ENCODE results near the gene DNAH11. TPM values are rescaled to one million over a fixed set of nuclear protein-coding genes. Genes with fewer than 3 reads are reported as not detected.

DNAH11 gene
- total RNA-seq, 1 donor from 2014 or later: 0.22 TPM

DNA sequence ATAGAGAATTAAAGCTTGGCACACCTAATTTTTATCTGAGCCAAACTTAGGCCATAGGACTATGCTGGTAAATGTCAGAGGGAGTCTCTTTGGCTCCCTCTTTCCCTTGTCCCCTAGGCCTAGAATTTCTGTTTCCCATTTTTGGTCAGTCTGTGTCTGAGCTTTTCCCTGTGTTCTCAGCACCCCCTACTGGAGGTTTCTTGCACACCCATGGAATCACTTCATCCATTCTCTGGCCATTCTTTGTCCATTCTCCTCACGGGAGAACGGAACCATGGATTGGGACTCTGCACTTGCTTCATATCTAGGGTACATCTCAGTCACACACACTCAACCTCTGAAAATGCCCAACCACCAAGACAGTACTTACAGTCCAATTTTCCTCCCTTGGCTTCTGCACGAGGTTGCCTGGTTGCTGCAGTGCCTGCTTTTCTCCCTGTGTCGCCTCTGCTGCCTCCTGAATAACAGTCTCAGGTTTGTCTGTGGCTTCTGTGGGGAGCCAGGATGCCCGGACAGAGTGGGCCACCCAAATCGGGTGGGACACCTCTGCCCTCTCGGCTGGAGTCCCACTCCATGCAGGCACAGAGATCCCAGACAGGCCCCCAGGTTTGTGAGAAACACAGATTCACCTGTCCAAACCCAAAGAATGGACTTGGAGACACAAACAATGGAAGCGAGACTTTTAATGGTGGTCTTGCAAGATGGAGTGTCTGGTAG, 35.1 kb upstream of the DNAH11 start:
- Mint-ChIP-seq H3K36me3 (ENCODE audit: unreplicated experiment) (peaks cover 10% of the 10 kb centered on the region), H3K4me1 (ENCODE audit: low read depth, unreplicated experiment) (no peaks in the 10 kb centered on the region), H3K27me3 (ENCODE audit: unreplicated experiment) (peaks cover 3% of the 10 kb centered on the region), H3K27ac (ENCODE audit: unreplicated experiment) (no peak overlapping the region), H3K9me3 (ENCODE audit: unreplicated experiment) (peaks cover 1% of the 10 kb centered on the region), H3K4me3 (ENCODE audit: unreplicated experiment) (no peak overlapping the region)
- TF ChIP-seq, protein P1, sequence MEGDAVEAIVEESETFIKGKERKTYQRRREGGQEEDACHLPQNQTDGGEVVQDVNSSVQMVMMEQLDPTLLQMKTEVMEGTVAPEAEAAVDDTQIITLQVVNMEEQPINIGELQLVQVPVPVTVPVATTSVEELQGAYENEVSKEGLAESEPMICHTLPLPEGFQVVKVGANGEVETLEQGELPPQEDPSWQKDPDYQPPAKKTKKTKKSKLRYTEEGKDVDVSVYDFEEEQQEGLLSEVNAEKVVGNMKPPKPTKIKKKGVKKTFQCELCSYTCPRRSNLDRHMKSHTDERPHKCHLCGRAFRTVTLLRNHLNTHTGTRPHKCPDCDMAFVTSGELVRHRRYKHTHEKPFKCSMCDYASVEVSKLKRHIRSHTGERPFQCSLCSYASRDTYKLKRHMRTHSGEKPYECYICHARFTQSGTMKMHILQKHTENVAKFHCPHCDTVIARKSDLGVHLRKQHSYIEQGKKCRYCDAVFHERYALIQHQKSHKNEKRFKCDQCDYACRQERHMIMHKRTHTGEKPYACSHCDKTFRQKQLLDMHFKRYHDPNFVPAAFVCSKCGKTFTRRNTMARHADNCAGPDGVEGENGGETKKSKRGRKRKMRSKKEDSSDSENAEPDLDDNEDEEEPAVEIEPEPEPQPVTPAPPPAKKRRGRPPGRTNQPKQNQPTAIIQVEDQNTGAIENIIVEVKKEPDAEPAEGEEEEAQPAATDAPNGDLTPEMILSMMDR (IDR thresholded peaks at IDR 0.05; ENCODE audit: partially characterized antibody, unreplicated experiment): peak; percentile 77
- peak; percentile 62 for DNase-seq

DNA sequence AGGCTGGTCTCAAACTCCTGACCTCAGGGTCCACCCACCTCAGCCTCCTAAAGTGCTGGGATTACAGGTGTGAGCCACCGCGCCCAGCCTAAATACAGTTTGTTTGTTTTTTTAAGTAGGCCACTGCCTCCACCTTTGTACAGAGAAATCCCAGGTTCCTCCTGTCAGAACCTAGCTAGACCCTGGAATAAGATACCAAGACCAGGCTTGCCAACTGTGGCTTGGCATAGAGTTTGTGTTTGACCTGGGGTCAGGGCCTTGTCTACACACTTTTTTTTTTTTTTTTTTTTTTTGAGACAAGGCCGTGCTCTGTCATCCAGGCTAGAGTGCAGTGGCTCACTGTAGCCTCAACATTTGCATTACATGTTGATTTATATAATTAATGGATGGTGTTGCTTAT, 34.3 kb upstream of the DNAH11 start:
- Mint-ChIP-seq H3K4me3 (ENCODE audit: unreplicated experiment) (no peak overlapping the region), H3K4me1 (ENCODE audit: low read depth, unreplicated experiment) (no peaks in the 10 kb centered on the region), H3K27ac (ENCODE audit: unreplicated experiment) (no peak overlapping the region), H3K27me3 (ENCODE audit: unreplicated experiment) (peaks cover 3% of the 10 kb centered on the region), H3K36me3 (ENCODE audit: unreplicated experiment) (peaks cover 10% of the 10 kb centered on the region), H3K9me3 (ENCODE audit: unreplicated experiment) (peaks cover 1% of the 10 kb centered on the region)
- no peak for DNase-seq
- TF ChIP-seq, protein P1 (IDR thresholded peaks at IDR 0.05; ENCODE audit: partially characterized antibody, unreplicated experiment): no peak

DNA sequence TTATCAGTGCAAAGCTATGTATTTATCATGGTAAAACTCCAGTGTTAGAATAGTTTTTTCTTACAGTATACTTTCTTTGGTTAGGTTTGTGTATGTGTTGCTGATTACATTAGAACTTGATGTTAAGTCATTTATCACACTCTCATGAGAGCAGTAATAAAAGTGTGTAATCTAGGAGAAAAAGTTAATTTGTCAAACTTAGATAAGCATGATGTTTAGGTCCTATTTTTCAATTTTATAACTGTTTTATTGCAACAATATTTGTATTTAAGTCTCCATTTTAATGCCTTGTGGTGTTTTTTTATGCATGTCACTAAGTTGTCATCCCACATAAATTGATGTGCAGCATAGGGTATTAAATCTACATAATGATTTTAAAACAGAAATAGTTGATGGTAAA, 28.8 kb upstream of the DNAH11 start:
- peaks cover 3% of the 10 kb centered on the region for H3K27me3 Mint-ChIP-seq (ENCODE audit: unreplicated experiment)
- DNase-seq: no peak
- no peaks in the 10 kb centered on the region for H3K4me1 Mint-ChIP-seq (ENCODE audit: low read depth, unreplicated experiment)

DNA sequence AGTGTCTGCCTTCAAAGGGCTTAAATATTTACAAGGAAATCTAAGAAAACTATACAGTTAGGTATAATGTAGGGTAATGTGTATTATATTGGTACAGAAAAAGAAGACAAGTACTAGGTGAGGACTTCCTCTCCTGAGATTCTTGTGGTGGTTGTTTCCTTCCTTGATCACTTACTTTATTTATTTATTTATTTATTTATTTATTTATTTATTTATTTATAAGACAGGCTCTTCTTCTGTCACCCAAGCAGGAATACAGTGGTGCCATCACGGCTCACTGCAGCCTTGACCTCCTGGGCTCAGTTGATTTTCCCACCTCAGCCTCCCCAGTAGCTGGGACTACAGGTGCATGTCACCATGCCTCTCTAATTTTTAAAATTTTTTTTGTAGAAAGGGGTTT, 18.2 kb upstream of the DNAH11 start:
- no peaks in the 10 kb centered on the region for H3K4me1 Mint-ChIP-seq (ENCODE audit: low read depth, unreplicated experiment)
- no peaks in the 10 kb centered on the region for H3K9me3 Mint-ChIP-seq (ENCODE audit: unreplicated experiment)
- TF ChIP-seq, protein P1 (IDR thresholded peaks at IDR 0.05; ENCODE audit: partially characterized antibody, unreplicated experiment): no peak
- no peak overlapping the region for H3K4me3 Mint-ChIP-seq (ENCODE audit: unreplicated experiment)
- no peak for DNase-seq
- no peaks in the 10 kb centered on the region for H3K27me3 Mint-ChIP-seq (ENCODE audit: unreplicated experiment)
- H3K27ac Mint-ChIP-seq (ENCODE audit: unreplicated experiment): no peak overlapping the region
- peaks cover 12% of the 10 kb centered on the region for H3K36me3 Mint-ChIP-seq (ENCODE audit: unreplicated experiment)

More for the DNA sequence above, 28.8 kb upstream of the DNAH11 start:
- TF ChIP-seq, protein P1 (IDR thresholded peaks at IDR 0.05; ENCODE audit: partially characterized antibody, unreplicated experiment): no peak
- no peak overlapping the region for H3K4me3 Mint-ChIP-seq (ENCODE audit: unreplicated experiment)
- H3K36me3 Mint-ChIP-seq (ENCODE audit: unreplicated experiment): no peaks in the 10 kb centered on the region
- peaks cover 2% of the 10 kb centered on the region for H3K9me3 Mint-ChIP-seq (ENCODE audit: unreplicated experiment)
- H3K27ac Mint-ChIP-seq (ENCODE audit: unreplicated experiment): no peak overlapping the region

DNA sequence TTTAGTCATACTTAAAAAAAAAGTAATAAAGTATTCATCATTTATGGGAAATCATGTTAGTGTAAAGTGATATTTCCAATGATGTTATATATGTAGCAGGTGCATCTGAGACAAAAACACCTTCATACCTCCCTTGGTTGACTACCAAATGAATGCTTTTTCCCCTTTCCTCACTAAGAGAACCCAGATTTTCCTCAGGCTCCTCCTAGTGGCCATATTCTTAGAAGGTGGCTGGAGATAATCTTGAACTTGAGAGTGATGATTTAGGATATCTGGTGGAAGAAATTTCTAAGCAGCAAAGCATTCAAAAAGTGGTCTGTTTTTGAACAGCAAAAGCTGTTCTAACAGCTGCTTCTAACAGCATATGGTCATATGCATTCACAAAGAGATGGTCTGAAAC, 16.8 kb upstream of the DNAH11 start:
- H3K9me3 Mint-ChIP-seq (ENCODE audit: unreplicated experiment): no peaks in the 10 kb centered on the region
- H3K4me3 Mint-ChIP-seq (ENCODE audit: unreplicated experiment): no peak overlapping the region
- no peak for DNase-seq

More for the DNA sequence above, 16.8 kb upstream of the DNAH11 start:
- TF ChIP-seq, protein P1 (IDR thresholded peaks at IDR 0.05; ENCODE audit: partially characterized antibody, unreplicated experiment): peak; percentile 19
- Mint-ChIP-seq H3K4me1 (ENCODE audit: low read depth, unreplicated experiment) (no peaks in the 10 kb centered on the region), H3K36me3 (ENCODE audit: unreplicated experiment) (peaks cover 12% of the 10 kb centered on the region), H3K27me3 (ENCODE audit: unreplicated experiment) (no peaks in the 10 kb centered on the region), H3K27ac (ENCODE audit: unreplicated experiment) (no peak overlapping the region)

All from glutamatergic neuron (in vitro differentiated cells).